HEK293T (cell line): ENCODE measurements around the gene KCNK15.

Experiments used
- ARNT ChIP-seq: fragments of 450-650 bp; IDR thresholded peaks from 2 replicates; pipeline ENCODE4 v1.6.1; 2017; ENCODE audit warnings: mild to moderate bottlenecking
- BHLHE40 ChIP-seq: fragments of 450-650 bp; IDR thresholded peaks from 2 replicates; pipeline ENCODE4 v1.6.1; 2016; ENCODE audit warnings: mild to moderate bottlenecking, moderate library complexity, borderline replicate concordance
- ELF4 ChIP-seq: fragments of 450-650 bp; IDR thresholded peaks from 2 replicates; pipeline ENCODE4 v1.6.1; 2017; ENCODE audit warnings: antibody characterized with exemption
- FOXA1 ChIP-seq: fragments of 450-650 bp; IDR thresholded peaks from 2 replicates; pipeline ENCODE4 v1.6.1; 2016; ENCODE audit warnings: mild to moderate bottlenecking
- FOXK2 ChIP-seq: fragments of 450-650 bp; IDR thresholded peaks from 2 replicates; pipeline ENCODE4 v1.6.1; 2016; ENCODE audit warnings: mild to moderate bottlenecking
- FOXM1 ChIP-seq: fragments of 450-650 bp; IDR thresholded peaks from 2 replicates; pipeline ENCODE4 v1.6.1; 2017; ENCODE audit warnings: mild to moderate bottlenecking, borderline replicate concordance
- HDGF ChIP-seq: fragments of 450-650 bp; IDR thresholded peaks from 2 replicates; pipeline ENCODE4 v1.6.1; 2017; ENCODE audit warnings: antibody characterized with exemption, borderline replicate concordance
- LEF1 ChIP-seq: fragments of 450-650 bp; IDR thresholded peaks from 2 replicates; pipeline ENCODE4 v1.6.1; 2017; ENCODE audit warnings: mild to moderate bottlenecking, borderline replicate concordance
- SP1 ChIP-seq: fragments of 450-650 bp; IDR thresholded peaks from 2 replicates; pipeline ENCODE4 v1.6.1; 2017
- SUZ12 ChIP-seq: fragments of 450-650 bp; IDR thresholded peaks from 2 replicates; pipeline ENCODE4 v1.6.1; 2016; ENCODE audit warnings: mild to moderate bottlenecking
- TARDBP ChIP-seq: fragments of 450-650 bp; IDR thresholded peaks from 2 replicates; pipeline ENCODE4 v1.6.1; 2016
- ZNF384 ChIP-seq: fragments of 450-650 bp; IDR thresholded peaks from 2 replicates; pipeline ENCODE4 v1.6.1; 2016
- TF ChIP-seq, protein P1 (sequence below): fragments of 450-650 bp; IDR thresholded peaks from 2 replicates; pipeline ENCODE4 v1.6.1; 2016

DNA sequence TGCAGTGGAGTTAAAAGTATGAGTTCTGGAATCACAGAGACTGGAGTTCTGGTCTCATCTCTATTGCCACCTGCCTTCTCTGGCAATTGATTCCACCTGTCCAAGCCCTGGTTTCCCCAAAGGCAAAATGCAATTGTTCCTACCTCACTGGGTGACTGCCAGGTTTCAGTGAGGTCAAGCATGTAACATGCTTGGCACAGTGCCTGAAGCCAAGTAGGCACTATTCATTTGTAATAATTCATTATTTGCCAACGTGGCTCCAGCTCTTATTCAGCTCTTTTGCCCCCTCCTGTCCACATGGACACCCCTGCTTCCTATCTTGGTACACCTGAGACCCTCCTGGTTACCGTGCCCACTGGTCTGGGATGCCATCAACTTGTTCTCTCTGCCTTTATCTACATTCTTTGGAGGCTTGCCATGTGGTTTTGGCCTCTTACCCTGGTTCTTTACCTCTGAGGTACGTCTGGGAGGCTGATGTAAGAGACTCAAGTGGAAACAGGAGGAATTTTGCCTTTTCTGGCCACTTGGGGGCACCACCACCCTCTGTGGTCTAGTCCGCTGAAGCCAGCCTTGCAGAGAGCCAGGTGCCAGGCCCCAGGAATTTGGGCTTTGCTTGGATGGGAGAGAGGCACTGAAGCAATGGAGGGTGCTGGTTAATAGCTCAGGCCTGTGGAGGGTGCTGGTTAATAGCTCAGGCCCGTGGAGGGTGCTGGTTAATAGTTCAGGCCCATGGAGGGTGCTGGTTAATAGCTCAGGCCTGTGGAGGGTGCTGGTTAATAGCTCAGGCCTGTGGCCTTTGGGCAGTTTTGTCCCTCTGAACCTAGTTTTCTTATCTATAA, 1.7 kb downstream of the KCNK15 start:
- TF ChIP-seq TARDBP = no peak
- TF ChIP-seq, protein P1, sequence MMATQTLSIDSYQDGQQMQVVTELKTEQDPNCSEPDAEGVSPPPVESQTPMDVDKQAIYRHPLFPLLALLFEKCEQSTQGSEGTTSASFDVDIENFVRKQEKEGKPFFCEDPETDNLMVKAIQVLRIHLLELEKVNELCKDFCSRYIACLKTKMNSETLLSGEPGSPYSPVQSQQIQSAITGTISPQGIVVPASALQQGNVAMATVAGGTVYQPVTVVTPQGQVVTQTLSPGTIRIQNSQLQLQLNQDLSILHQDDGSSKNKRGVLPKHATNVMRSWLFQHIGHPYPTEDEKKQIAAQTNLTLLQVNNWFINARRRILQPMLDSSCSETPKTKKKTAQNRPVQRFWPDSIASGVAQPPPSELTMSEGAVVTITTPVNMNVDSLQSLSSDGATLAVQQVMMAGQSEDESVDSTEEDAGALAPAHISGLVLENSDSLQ = no peak
- no peak for TF ChIP-seq SP1
- TF ChIP-seq ELF4 = no peak
- no peak for TF ChIP-seq FOXA1
- no peak for TF ChIP-seq SUZ12
- no peak for TF ChIP-seq ZNF384
- no peak for TF ChIP-seq FOXK2
- no peak for TF ChIP-seq FOXM1
- TF ChIP-seq LEF1 = no peak
- TF ChIP-seq HDGF = no peak
- TF ChIP-seq ARNT = no peak
- no peak for TF ChIP-seq BHLHE40
